ENCODE data around the gene FREM2. TPM values are rescaled to one million over a fixed set of nuclear protein-coding genes. Genes with fewer than 3 reads are reported as not detected.

FREM2 gene
- total RNA-seq, 1 experiment from 2014 or later, result 3.8 TPM

GRCh38 chr13:38854226-38854625 is 167.3 kb downstream of the FREM2 start:
- no TSS peak for BruUV-seq (replicated peaks)
- TF ChIP-seq CTCF (conservative IDR thresholded peaks at IDR 0.05; ENCODE audit: low read depth, low read length), result no peak
- TF ChIP-seq EZH2 (IDR thresholded peaks at IDR 0.05; ENCODE audit: borderline replicate concordance, low read depth, low read length, poor library complexity, severe bottlenecking), result no peak

GRCh38 chr13:38856065-38856464 is 169.2 kb downstream of the FREM2 start:
- POLR2A ChIA-PET (ENCODE audit: low non-redundant PET), result no interaction called here
- no TSS peak for BruUV-seq (replicated peaks)
- no peaks in the 10 kb centered on the region for H3K4me1 ChIP-seq (ENCODE audit: insufficient read depth, low read length, poor library complexity, severe bottlenecking)
- TF ChIP-seq EZH2 (IDR thresholded peaks at IDR 0.05; ENCODE audit: borderline replicate concordance, low read depth, low read length, poor library complexity, severe bottlenecking) (no peak), CTCF (conservative IDR thresholded peaks at IDR 0.05; ENCODE audit: low read depth, low read length) (no peak)
- intact Hi-C loops (cut with micrococcal nuclease; ENCODE audit: unreplicated experiment), result no loop called here
- no peak overlapping the region for H3K27ac ChIP-seq (ENCODE audit: low read depth, low read length, poor library complexity, severe bottlenecking)
- no peak overlapping the region for H3K4me3 ChIP-seq (ENCODE audit: low read depth, low read length, poor library complexity, severe bottlenecking)
- H3K9me3 ChIP-seq (ENCODE audit: low read depth, low read length, poor library complexity, severe bottlenecking), result no peaks in the 10 kb centered on the region
- DNase-seq (ENCODE audit: low spot score), result no peak
- no peaks in the 10 kb centered on the region for H3K27me3 ChIP-seq (replicated peaks; ENCODE audit: insufficient read depth, low read depth, low read length, poor library complexity)
- H3K36me3 ChIP-seq (ENCODE audit: insufficient read depth, low read length, poor library complexity, severe bottlenecking), result no peaks in the 10 kb centered on the region
- CTCF ChIA-PET, result no interaction called here

More at GRCh38 chr13:38854226-38854625, 167.3 kb downstream of the FREM2 start:
- intact Hi-C loops (cut with micrococcal nuclease; ENCODE audit: unreplicated experiment), result no loop called here
- Histone ChIP-seq H3K4me1 (ENCODE audit: insufficient read depth, low read length, poor library complexity, severe bottlenecking) (no peaks in the 10 kb centered on the region), H3K9me3 (ENCODE audit: low read depth, low read length, poor library complexity, severe bottlenecking) (no peaks in the 10 kb centered on the region), H3K4me3 (ENCODE audit: low read depth, low read length, poor library complexity, severe bottlenecking) (no peak overlapping the region), H3K27me3 (replicated peaks; ENCODE audit: insufficient read depth, low read depth, low read length, poor library complexity) (no peaks in the 10 kb centered on the region), H3K36me3 (ENCODE audit: insufficient read depth, low read length, poor library complexity, severe bottlenecking) (no peaks in the 10 kb centered on the region), H3K27ac (ENCODE audit: low read depth, low read length, poor library complexity, severe bottlenecking) (no peak overlapping the region)
- POLR2A ChIA-PET (ENCODE audit: low non-redundant PET), result no interaction called here
- CTCF ChIA-PET, result no interaction called here
- no peak for DNase-seq (ENCODE audit: low spot score)

- no peaks in the 10 kb centered on the region for H3K27me3 ChIP-seq (replicated peaks; ENCODE audit: insufficient read depth, low read depth, low read length, poor library complexity)
- H3K36me3 ChIP-seq (ENCODE audit: insufficient read depth, low read length, poor library complexity, severe bottlenecking), result no peaks in the 10 kb centered on the region
- TF ChIP-seq CTCF (conservative IDR thresholded peaks at IDR 0.05; ENCODE audit: low read depth, low read length) (no peak), EZH2 (IDR thresholded peaks at IDR 0.05; ENCODE audit: borderline replicate concordance, low read depth, low read length, poor library complexity, severe bottlenecking) (no peak)
- no peaks in the 10 kb centered on the region for H3K9me3 ChIP-seq (ENCODE audit: low read depth, low read length, poor library complexity, severe bottlenecking)
- intact Hi-C loops (cut with micrococcal nuclease; ENCODE audit: unreplicated experiment), result no loop called here
- CTCF ChIA-PET, result no interaction called here
- POLR2A ChIA-PET (ENCODE audit: low non-redundant PET), result no interaction called here
- DNase-seq (ENCODE audit: low spot score), result no peak
- no TSS peak for BruUV-seq (replicated peaks)
- no peak overlapping the region for H3K4me3 ChIP-seq (ENCODE audit: low read depth, low read length, poor library complexity, severe bottlenecking)
- H3K27ac ChIP-seq (ENCODE audit: low read depth, low read length, poor library complexity, severe bottlenecking), result no peak overlapping the region
- no peaks in the 10 kb centered on the region for H3K4me1 ChIP-seq (ENCODE audit: insufficient read depth, low read length, poor library complexity, severe bottlenecking)
Observed at GRCh38 chr13:38862443-38862842, 175.6 kb downstream of the FREM2 start.
